ENCODE measurements around the gene CTXND1. TPM values are rescaled to one million over a fixed set of nuclear protein-coding genes. Genes with fewer than 3 reads are reported as not detected.

Gene CTXND1
- total RNA-seq, 2 donors from 2014 or later = 0.04 TPM; not detected in 1

DNA sequence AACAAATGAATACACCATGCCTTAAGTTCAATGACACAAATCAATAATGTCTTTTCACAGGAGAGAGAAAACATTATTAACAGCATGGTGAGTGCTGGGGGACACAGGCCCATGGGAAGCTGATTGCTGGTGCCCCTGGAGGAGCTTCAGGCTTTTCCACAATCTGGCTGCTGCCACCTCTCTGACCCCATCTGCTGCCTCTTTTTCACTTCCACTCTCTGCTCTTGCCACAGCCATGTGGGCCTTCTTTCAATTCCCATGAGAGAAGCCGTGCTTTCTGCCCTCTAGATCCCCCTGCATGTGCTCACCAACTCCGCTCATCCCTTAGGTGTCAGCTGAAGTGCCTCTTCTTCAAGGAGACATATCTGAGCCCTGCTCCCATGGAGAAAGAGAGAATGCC lies 21.0 kb upstream of the CTXND1 start:
- DNase-seq = no peak
- Histone ChIP-seq H3K27ac (ENCODE audit: low read depth, low read length) (no peak overlapping the region), H3K27me3 (ENCODE audit: control insufficient read depth, insufficient read depth, low read length, poor library complexity, severe bottlenecking) (peaks cover 15% of the 10 kb centered on the region), H3K9me3 (ENCODE audit: control insufficient read depth, low read length) (no peaks in the 10 kb centered on the region), H3K36me3 (ENCODE audit: control insufficient read depth, insufficient read depth, low read length) (no peaks in the 10 kb centered on the region), H3K9ac (ENCODE audit: extremely low read depth, low read length, poor library complexity, severe bottlenecking) (no peak overlapping the region), H3K4me3 (ENCODE audit: low read length) (no peak overlapping the region), H3K4me1 (ENCODE audit: control insufficient read depth, insufficient read depth, low read length) (no peaks in the 10 kb centered on the region)
- H3K4me1 Mint-ChIP-seq = no peaks in the 10 kb centered on the region
- TF ChIP-seq CTCF (conservative IDR thresholded peaks at IDR 0.05) = no peak
- no peak overlapping the region for H3K4me3 Mint-ChIP-seq
- peaks cover 28% of the 10 kb centered on the region for H3K27me3 Mint-ChIP-seq (ENCODE audit: insufficient read depth)
- 94 to 100% methylated on average over 1 to 2 of the region's 2 CpGs for WGBS, 2 experiments (ENCODE audit: insufficient coverage in 1 of 2, insufficient read length in 1 of 2)
- no peaks in the 10 kb centered on the region for H3K36me3 Mint-ChIP-seq (ENCODE audit: low read depth)
- no peak overlapping the region for H3K27ac Mint-ChIP-seq
- H3K9me3 Mint-ChIP-seq = peaks cover 1% of the 10 kb centered on the region

- H3K36me3 ChIP-seq (ENCODE audit: control insufficient read depth, insufficient read depth, low read length) = no peaks in the 10 kb centered on the region
- no peaks in the 10 kb centered on the region for H3K4me1 ChIP-seq (ENCODE audit: control insufficient read depth, insufficient read depth, low read length)
- Mint-ChIP-seq H3K27ac (no peak overlapping the region), H3K4me3 (no peak overlapping the region), H3K9me3 (peaks cover 1% of the 10 kb centered on the region), H3K36me3 (ENCODE audit: low read depth) (no peaks in the 10 kb centered on the region), H3K4me1 (no peaks in the 10 kb centered on the region), H3K27me3 (ENCODE audit: insufficient read depth) (peaks cover 47% of the 10 kb centered on the region)
- H3K4me3 ChIP-seq (ENCODE audit: low read length) = no peak overlapping the region
- WGBS, 2 experiments (ENCODE audit: insufficient coverage in 1 of 2, insufficient read length in 1 of 2) = 87% methylated on average over 1 of the region's 1 CpG; no CpG with 5 or more reads in 1 of the 2 experiments
- H3K27me3 ChIP-seq (ENCODE audit: control insufficient read depth, insufficient read depth, low read length, poor library complexity, severe bottlenecking) = peaks cover 37% of the 10 kb centered on the region
- no peaks in the 10 kb centered on the region for H3K9me3 ChIP-seq (ENCODE audit: control insufficient read depth, low read length)
- DNase-seq = no peak
- H3K27ac ChIP-seq (ENCODE audit: low read depth, low read length) = no peak overlapping the region
- no peak overlapping the region for H3K9ac ChIP-seq (ENCODE audit: extremely low read depth, low read length, poor library complexity, severe bottlenecking)
- TF ChIP-seq CTCF (conservative IDR thresholded peaks at IDR 0.05) = no peak
Measured at GRCh38 chr15:80270472-80270871, 18.5 kb upstream of the CTXND1 start.

DNA sequence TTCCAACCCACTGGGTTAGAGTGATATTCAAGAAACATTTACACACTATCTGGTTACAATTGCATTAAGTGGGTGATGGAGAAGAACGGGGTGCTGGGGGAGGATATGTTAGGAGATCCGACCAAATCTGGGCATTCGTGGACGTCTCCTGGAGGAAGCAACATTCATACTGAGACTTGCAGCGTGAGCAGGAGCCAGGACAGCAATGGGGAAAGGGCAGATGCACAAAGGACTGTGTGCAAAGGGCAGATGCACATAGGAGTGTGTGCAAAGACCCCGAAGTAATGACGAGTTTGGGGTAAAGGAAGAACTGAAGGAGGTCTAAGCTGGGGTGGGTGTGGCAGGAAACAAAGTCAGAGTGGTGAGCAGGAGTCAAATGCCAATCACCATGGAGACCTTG lies 16.1 kb upstream of the CTXND1 start:
- Histone ChIP-seq H3K4me1 (ENCODE audit: control insufficient read depth, insufficient read depth, low read length) (no peaks in the 10 kb centered on the region), H3K9ac (ENCODE audit: extremely low read depth, low read length, poor library complexity, severe bottlenecking) (no peak overlapping the region), H3K36me3 (ENCODE audit: control insufficient read depth, insufficient read depth, low read length) (no peaks in the 10 kb centered on the region), H3K9me3 (ENCODE audit: control insufficient read depth, low read length) (no peaks in the 10 kb centered on the region), H3K4me3 (ENCODE audit: low read length) (no peak overlapping the region), H3K27ac (ENCODE audit: low read depth, low read length) (no peak overlapping the region), H3K27me3 (ENCODE audit: control insufficient read depth, insufficient read depth, low read length, poor library complexity, severe bottlenecking) (peaks cover 51% of the 10 kb centered on the region)
- WGBS, 2 experiments (ENCODE audit: insufficient coverage in 1 of 2, insufficient read length in 1 of 2) = 89 to 90% methylated on average over 6 to 7 of the region's 7 CpGs
- no peak for TF ChIP-seq CTCF (conservative IDR thresholded peaks at IDR 0.05)
- Mint-ChIP-seq H3K27ac (no peak overlapping the region), H3K27me3 (ENCODE audit: insufficient read depth) (peaks cover 54% of the 10 kb centered on the region), H3K4me3 (no peak overlapping the region), H3K9me3 (no peaks in the 10 kb centered on the region), H3K4me1 (no peaks in the 10 kb centered on the region), H3K36me3 (ENCODE audit: low read depth) (no peaks in the 10 kb centered on the region)
- no peak for DNase-seq

Measured in endodermal cell (in vitro differentiated cells).